Epithelial cell of esophagus (primary cell): ENCODE measurements around the gene CEP295NL.
"Not testable (repeated sequence)": the region's sequence is repeated elsewhere in the genome, so short reads cannot be mapped to it uniquely, and the experiment has no call there.

Source experiments
- DNase-seq: peaks from one replicate; pipeline ENCODE4 v3.0.0; 2010; ENCODE audit warnings: low read depth
- H3K4me3 ChIP-seq: 2 replicates; pipeline ENCODE4 v1.5.1; 2011; ENCODE audit warnings: mild to moderate bottlenecking, low read length, control low read depth
- TF ChIP-seq, protein P1 (sequence below): IDR thresholded peaks from 2 replicates; pipeline ENCODE4 v1.5.1; 2011; ENCODE audit warnings: low read depth, mild to moderate bottlenecking, low read length, control low read depth, inconsistent platforms; ENCODE audit not compliant: insufficient read depth; ENCODE audit errors: missing control alignments

CEP295NL gene

DNA sequence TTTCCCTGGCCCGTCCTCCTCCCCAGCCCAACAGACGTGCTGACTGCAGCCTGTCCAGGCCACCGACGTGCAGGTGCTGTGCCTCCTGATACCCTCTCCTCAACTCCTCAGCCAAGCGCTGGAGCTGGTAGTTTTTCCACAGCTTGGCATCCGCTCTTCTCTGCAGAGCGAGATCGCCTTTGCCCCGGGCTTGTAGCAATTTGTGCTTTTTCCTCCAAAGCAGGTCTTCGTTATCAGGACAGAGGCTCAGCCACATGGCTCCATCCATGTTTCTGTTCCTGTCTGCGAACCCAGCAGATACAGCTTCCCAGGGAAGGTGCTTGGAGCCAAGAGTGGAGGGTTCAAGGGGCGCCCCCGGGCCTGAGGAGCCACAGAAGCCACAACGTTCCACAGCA is 10.9 kb downstream of the CEP295NL start:
- DNase-seq: no peak
- TF ChIP-seq, protein P1, sequence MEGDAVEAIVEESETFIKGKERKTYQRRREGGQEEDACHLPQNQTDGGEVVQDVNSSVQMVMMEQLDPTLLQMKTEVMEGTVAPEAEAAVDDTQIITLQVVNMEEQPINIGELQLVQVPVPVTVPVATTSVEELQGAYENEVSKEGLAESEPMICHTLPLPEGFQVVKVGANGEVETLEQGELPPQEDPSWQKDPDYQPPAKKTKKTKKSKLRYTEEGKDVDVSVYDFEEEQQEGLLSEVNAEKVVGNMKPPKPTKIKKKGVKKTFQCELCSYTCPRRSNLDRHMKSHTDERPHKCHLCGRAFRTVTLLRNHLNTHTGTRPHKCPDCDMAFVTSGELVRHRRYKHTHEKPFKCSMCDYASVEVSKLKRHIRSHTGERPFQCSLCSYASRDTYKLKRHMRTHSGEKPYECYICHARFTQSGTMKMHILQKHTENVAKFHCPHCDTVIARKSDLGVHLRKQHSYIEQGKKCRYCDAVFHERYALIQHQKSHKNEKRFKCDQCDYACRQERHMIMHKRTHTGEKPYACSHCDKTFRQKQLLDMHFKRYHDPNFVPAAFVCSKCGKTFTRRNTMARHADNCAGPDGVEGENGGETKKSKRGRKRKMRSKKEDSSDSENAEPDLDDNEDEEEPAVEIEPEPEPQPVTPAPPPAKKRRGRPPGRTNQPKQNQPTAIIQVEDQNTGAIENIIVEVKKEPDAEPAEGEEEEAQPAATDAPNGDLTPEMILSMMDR: no peak
- H3K4me3 ChIP-seq: no peak overlapping the region

DNA sequence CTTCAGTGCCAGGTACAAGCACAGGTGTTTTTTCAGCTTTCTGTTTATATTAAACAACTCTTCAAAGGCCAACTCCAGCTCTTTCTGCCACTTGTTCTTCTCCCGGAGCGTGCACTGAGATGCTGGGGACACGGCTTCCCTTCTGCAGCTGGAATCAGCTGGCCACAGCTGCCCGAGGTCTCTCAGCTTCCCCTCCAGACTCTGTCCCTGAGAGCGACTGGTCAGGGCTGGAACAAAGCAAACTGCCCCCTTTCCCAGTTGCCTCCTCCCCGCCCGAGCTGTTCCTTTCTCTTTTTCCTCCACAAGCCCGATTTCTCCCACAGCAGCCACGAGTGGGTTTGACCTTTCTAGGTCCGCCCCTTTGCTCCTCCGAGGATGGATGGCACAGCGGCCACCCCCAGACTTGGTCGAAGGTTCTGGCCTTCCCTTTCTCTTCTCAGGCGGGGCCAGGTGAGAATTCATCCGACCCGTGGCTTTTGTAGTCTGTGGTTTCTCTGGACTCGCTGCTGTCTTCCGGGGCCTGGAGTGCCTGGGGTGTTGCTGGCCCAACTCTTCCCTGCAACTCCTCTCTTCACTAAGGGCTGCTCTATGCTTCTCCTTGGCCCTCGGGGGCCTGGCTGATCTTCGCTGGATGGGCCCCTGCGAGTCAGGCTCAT is 11.5 kb downstream of the CEP295NL start:
- no peak for DNase-seq
- TF ChIP-seq, protein P1: no peak
- no peak overlapping the region for H3K4me3 ChIP-seq

DNA sequence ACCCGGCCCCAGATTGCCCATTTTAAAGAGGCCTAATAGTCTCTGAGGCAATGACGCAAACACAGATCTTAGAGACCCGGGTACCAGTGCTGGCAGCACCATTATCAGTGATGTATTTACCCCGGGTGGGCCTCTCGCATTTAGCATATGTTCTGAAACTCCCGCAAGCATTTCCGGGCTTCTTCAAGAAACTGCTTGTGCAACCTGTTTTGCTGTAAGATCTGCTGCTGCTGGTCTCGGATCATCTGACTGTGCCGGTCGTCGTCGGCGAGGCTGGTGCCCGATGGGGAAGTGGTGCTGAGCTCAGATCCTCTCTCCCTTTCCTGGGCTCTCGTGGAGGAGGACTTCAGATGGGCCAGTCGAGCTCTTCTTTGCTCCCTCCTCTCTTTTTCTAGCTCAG is 12.5 kb downstream of the CEP295NL start:
- H3K4me3 ChIP-seq: no peak overlapping the region
- TF ChIP-seq, protein P1: no peak
- DNase-seq: no peak

DNA sequence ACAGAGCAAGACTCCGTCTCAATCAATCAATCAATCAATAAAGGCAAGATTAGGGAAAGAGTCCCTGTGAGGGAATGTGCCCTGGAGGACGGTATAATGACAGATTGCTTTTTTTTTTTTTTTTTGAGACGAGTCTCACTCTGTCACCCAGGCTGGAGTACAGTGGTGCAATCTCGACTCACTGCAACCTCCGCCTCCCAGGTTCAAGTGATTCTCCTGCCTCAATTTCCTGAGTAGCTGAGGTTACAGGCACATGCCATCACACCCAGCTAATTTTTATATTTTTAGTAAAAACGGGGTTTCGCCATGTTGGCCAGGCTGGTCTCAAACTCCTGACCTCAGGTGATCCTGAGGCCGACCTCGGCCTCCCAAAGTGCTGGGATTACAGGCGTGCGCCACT is 12.9 kb downstream of the CEP295NL start:
- not testable (repeated sequence) for H3K4me3 ChIP-seq

GRCh38 chr17:78889531-78889930 is 13.5 kb downstream of the CEP295NL start:
- no peak overlapping the region for H3K4me3 ChIP-seq
- TF ChIP-seq, protein P1: no peak
- DNase-seq: no peak

More for the DNA sequence above, 12.9 kb downstream of the CEP295NL start:
- DNase-seq: not testable (repeated sequence)

DNA sequence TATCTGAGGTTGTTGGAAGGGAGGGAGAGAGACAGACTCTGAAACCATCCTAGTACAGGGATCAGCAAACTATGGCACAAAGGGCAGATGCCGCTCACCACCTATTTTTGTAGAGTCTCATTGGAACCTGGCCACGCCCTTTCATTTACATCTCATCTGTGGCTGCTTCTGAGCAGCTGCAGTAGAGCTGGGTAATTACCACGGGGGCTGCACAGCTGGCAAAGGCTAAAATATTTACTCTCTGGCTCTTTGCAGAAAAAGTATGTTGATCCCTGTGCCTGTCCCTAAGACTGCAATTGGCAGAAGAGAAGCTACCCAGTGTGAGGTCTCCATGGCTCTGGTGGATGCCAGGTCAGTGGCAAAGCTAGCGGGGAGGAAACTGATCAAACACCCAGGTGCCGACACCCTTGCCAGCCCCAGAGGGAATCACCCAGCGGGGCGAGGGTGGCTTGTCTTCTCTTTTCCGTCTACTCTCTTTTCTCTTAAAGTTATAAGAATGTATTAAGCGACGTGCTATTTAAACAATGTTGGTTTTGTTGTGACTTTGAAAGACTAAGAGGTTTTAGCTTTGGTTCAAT is 14.0 kb downstream of the CEP295NL start:
- no peak overlapping the region for H3K4me3 ChIP-seq
- no peak for DNase-seq
- TF ChIP-seq, protein P1: no peak

GRCh38 chr17:78886954-78887353 is 16.0 kb downstream of the CEP295NL start:
- H3K4me3 ChIP-seq: no peak overlapping the region
- TF ChIP-seq, protein P1: no peak
- no peak for DNase-seq
